RWPE2 (cell line): ENCODE results near the gene SLC66A3.

Experiments used
- ATAC-seq: fragments of 200-7000 bp; cut with Tn5 transposase; 3 replicates; pipeline ENCODE4 v1.9.1; 2021; ENCODE audit warnings: low read depth
- DNase-seq: peaks from one replicate; pipeline ENCODE4 v3.0.0-alpha.2; 2020; ENCODE audit warnings: low spot score
- H3K27ac ChIP-seq: fragments of 450-650 bp; 2 replicates; pipeline ENCODE4 v1.5.1; 2017; ENCODE audit warnings: mild to moderate bottlenecking; ENCODE audit not compliant: poor library complexity, severe bottlenecking
- H3K27me3 ChIP-seq: fragments of 250-450 bp; sonication (Bioruptor Pico); 2 replicates; pipeline ENCODE4 v1.5.1; 2021; ENCODE audit warnings: mild to moderate bottlenecking, moderate library complexity; ENCODE audit not compliant: insufficient read depth, poor library complexity, severe bottlenecking
- H3K36me3 ChIP-seq: fragments of 250-450 bp; sonication (Bioruptor Pico); 2 replicates; pipeline ENCODE4 v1.5.1; 2020; ENCODE audit warnings: low read depth, mild to moderate bottlenecking, moderate library complexity
- H3K4me1 ChIP-seq: fragments of 250-450 bp; sonication (Bioruptor Pico); 2 replicates; pipeline ENCODE4 v1.5.1; 2021; ENCODE audit warnings: mild to moderate bottlenecking, moderate library complexity; ENCODE audit not compliant: insufficient read depth, poor library complexity, severe bottlenecking
- H3K4me3 ChIP-seq: fragments of 250-450 bp; sonication (Bioruptor Pico); 2 replicates; pipeline ENCODE4 v1.5.1; 2021; ENCODE audit warnings: mild to moderate bottlenecking, moderate library complexity; ENCODE audit not compliant: severe bottlenecking
- H3K9me3 ChIP-seq: fragments of 250-450 bp; sonication (Bioruptor Pico); 2 replicates; pipeline ENCODE4 v1.5.1; 2021; ENCODE audit warnings: mild to moderate bottlenecking, moderate library complexity; ENCODE audit not compliant: severe bottlenecking
- CTCF ChIP-seq: fragments of 450-650 bp; IDR thresholded peaks from one replicate; pipeline ENCODE4 v1.5.1; 2017; ENCODE audit warnings: mild to moderate bottlenecking, moderate library complexity; ENCODE audit not compliant: poor library complexity, severe bottlenecking

Gene SLC66A3

DNA sequence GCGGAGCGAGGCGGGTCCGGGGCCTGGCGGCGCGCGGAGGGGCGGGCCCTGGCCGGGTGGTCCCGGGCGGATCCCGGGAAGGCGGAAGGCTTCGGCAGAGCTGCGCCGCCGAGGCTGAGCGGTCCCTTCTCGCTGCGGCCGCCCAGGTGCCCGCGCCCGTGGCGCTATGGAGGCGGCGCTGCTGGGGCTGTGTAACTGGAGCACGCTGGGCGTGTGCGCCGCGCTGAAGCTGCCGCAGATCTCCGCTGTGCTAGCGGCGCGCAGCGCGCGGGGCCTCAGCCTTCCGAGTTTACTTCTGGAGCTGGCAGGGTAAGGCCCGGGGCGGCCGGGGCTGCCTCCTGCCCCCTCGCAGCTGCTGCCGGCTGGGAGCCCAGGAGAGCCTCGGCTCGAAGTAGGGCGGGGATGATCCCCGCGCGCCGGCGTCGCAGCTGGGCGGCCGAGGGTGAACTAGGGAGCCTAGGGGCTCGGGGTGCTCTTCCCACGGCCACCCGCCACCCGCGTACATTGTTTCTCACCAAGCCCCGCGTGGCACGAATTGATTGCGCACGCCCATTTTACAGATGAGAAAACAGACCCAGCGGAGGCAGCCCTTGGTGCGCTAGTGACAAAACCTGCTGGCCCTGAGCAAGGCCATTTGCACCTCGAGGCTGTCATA, at the start of gene SLC66A3:
SLC66A3 (plus strand) TSS at position 87 of the 655 bp plus-strand sequence; CDS start at position 167, 80 bp downstream.
- DNase-seq (no peak), ATAC-seq (peak; percentile 86)
- no peak for TF ChIP-seq CTCF
- Histone ChIP-seq H3K4me3 (peak within 1 kb of the TSS; percentile 49), H3K36me3 (no peaks in the 10 kb centered on the region), H3K4me1 (no peaks in the 10 kb centered on the region), H3K27ac (peak within 1 kb of the TSS; percentile 41), H3K9me3 (no peaks in the 10 kb centered on the region), H3K27me3 (no peaks in the 10 kb centered on the region)

- no peak overlapping the region for H3K4me3 ChIP-seq
- ATAC-seq (no peak), DNase-seq (no peak)
- H3K36me3 ChIP-seq = no peaks in the 10 kb centered on the region
- no peak for TF ChIP-seq CTCF
- H3K27ac ChIP-seq = no peak overlapping the region
- H3K4me1 ChIP-seq = no peaks in the 10 kb centered on the region
- no peaks in the 10 kb centered on the region for H3K27me3 ChIP-seq
- no peaks in the 10 kb centered on the region for H3K9me3 ChIP-seq
These were observed 46.3 kb upstream of the SLC66A3 start for GRCh38 chr2:11109002-11109401.

DNA sequence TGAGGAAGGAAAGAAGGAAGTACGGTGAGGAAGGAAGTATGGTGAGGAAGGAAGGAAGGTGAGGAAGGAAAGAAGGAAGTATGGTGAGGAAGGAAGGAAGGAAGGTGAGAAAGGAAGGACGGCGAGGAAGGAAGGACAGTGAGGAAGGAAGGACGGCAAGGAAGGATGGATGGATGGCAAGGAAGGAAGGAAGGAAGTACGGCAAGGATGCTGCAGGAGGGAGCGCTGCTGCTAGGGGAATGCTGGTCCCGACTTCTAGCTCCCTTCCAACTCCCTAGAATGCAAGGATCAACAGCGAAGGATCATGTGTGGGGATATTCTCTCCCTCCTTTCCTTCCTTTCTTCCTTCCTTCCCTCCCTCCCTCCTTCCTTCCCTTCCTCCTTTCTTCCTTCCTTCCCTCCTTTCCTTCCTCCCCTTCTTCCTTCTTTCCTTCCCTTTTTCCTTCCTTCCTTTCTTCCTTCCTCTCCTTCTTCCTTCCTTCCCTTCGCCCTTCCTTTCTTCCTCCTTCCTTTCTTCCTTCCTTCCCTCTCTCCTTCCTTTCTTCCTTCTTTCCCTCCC, 42.3 kb upstream of the SLC66A3 start:
- no peaks in the 10 kb centered on the region for H3K4me1 ChIP-seq
- H3K36me3 ChIP-seq = no peaks in the 10 kb centered on the region
- no peak overlapping the region for H3K27ac ChIP-seq
- ATAC-seq (no peak), DNase-seq (no peak)
- no peak overlapping the region for H3K4me3 ChIP-seq
- H3K27me3 ChIP-seq = no peaks in the 10 kb centered on the region
- TF ChIP-seq CTCF = no peak
- no peaks in the 10 kb centered on the region for H3K9me3 ChIP-seq

GRCh38 chr2:11117776-11118175, 37.5 kb upstream of the SLC66A3 start:
- H3K27ac ChIP-seq = no peak overlapping the region
- no peaks in the 10 kb centered on the region for H3K36me3 ChIP-seq
- no peaks in the 10 kb centered on the region for H3K4me1 ChIP-seq
- H3K4me3 ChIP-seq = no peak overlapping the region
- ATAC-seq = no peak
- no peak for TF ChIP-seq CTCF
- no peaks in the 10 kb centered on the region for H3K9me3 ChIP-seq
- DNase-seq = no peak
- H3K27me3 ChIP-seq = no peaks in the 10 kb centered on the region

DNA sequence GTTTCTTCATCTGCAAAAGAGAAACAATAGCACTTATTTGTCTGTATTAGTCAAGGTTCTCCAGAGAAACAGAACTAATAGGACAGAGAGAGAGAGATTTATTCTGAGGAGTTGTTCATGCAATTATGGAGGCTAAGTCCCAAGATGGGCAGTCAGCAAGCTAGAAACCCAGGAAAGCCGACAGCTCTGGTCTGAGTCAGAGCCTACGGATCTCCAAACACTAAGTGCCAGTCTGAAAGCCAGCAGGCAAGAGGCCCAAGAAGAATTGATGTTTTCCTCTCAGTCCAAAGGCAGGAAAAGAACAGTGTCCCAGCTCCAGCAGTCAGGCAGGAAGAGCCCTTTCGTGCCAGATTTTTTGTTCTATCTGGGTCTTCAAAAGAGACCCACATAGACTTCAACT, 36.5 kb upstream of the SLC66A3 start:
- no peak overlapping the region for H3K4me3 ChIP-seq
- no peak overlapping the region for H3K27ac ChIP-seq
- no peaks in the 10 kb centered on the region for H3K27me3 ChIP-seq
- no peaks in the 10 kb centered on the region for H3K9me3 ChIP-seq
- no peaks in the 10 kb centered on the region for H3K36me3 ChIP-seq
- H3K4me1 ChIP-seq = no peaks in the 10 kb centered on the region
- ATAC-seq (no peak), DNase-seq (no peak)
- no peak for TF ChIP-seq CTCF
